ENCODE measurements around the gene GNB4.
A peak's percentile ranks its signal among the peaks of the same experiment; 100 is the strongest.

The GNB4 gene

GRCh38 chr3:179451265-179452175, at the start of gene GNB4:
Gene GNB4, minus strand, starts transcription at chr3:179451470. Its CDS starts 25,270 bp downstream, at chr3:179426200.
- TF ChIP-seq CTCF (conservative IDR thresholded peaks at IDR 0.05; ENCODE audit: low read depth, low read length): no peak
- Histone ChIP-seq H3K4me1 (ENCODE audit: low read depth, poor library complexity, severe bottlenecking) (peaks cover 16% of the 10 kb centered on the region), H3K27ac (peak within 1 kb of the TSS; percentile 33)

GRCh38 chr3:179495483-179495882, 44.2 kb upstream of the GNB4 start:
- no peaks in the 10 kb centered on the region for H3K79me2 ChIP-seq (ENCODE audit: insufficient read depth, low read depth)
- H3K9ac ChIP-seq: no peak overlapping the region
- no peaks in the 10 kb centered on the region for H3K36me3 ChIP-seq (ENCODE audit: insufficient read depth)
- H3K4me1 ChIP-seq (ENCODE audit: low read depth, poor library complexity, severe bottlenecking): no peaks in the 10 kb centered on the region
- no peaks in the 10 kb centered on the region for H3K27me3 ChIP-seq (ENCODE audit: insufficient read depth, low read depth)
- no peak for TF ChIP-seq CTCF (conservative IDR thresholded peaks at IDR 0.05; ENCODE audit: low read depth, low read length)
- no peak overlapping the region for H3K27ac ChIP-seq
- H2AFZ ChIP-seq (ENCODE audit: low read depth): no peak overlapping the region
- no peak overlapping the region for H3K4me3 ChIP-seq (IDR thresholded peaks at IDR 0.05; ENCODE audit: insufficient read depth, low read depth, low read length)
- H3K4me2 ChIP-seq: no peak overlapping the region
- no peaks in the 10 kb centered on the region for H4K20me1 ChIP-seq (ENCODE audit: insufficient read depth)

More at GRCh38 chr3:179451265-179452175, at the start of gene GNB4:
- peak within 1 kb of the TSS; percentile 64 for H3K9ac ChIP-seq
- peaks cover 5% of the 10 kb centered on the region; the same call in 1 of the 2 replicates for H3K79me2 ChIP-seq (ENCODE audit: insufficient read depth, low read depth)
- H3K4me2 ChIP-seq: peak within 1 kb of the TSS; percentile 76
- no peaks in the 10 kb centered on the region for H4K20me1 ChIP-seq (ENCODE audit: insufficient read depth)
- H3K4me3 ChIP-seq (IDR thresholded peaks at IDR 0.05; ENCODE audit: insufficient read depth, low read depth, low read length): peak within 1 kb of the TSS; percentile 29
- peak within 1 kb of the TSS; percentile 96 for H2AFZ ChIP-seq (ENCODE audit: low read depth)
- H3K36me3 ChIP-seq (ENCODE audit: insufficient read depth): no peaks in the 10 kb centered on the region; the same call in 1 of the 2 replicates
- H3K27me3 ChIP-seq (ENCODE audit: insufficient read depth, low read depth): no peaks in the 10 kb centered on the region

GRCh38 chr3:179493260-179493659, 42.0 kb upstream of the GNB4 start:
- no peak overlapping the region for H3K27ac ChIP-seq
- no peak overlapping the region for H2AFZ ChIP-seq (ENCODE audit: low read depth)
- H3K4me3 ChIP-seq (IDR thresholded peaks at IDR 0.05; ENCODE audit: insufficient read depth, low read depth, low read length): no peak overlapping the region
- no peaks in the 10 kb centered on the region for H3K4me1 ChIP-seq (ENCODE audit: low read depth, poor library complexity, severe bottlenecking)
- no peaks in the 10 kb centered on the region for H3K36me3 ChIP-seq (ENCODE audit: insufficient read depth)
- no peaks in the 10 kb centered on the region for H3K79me2 ChIP-seq (ENCODE audit: insufficient read depth, low read depth)
- no peak overlapping the region for H3K9ac ChIP-seq
- TF ChIP-seq CTCF (conservative IDR thresholded peaks at IDR 0.05; ENCODE audit: low read depth, low read length): no peak
- H3K27me3 ChIP-seq (ENCODE audit: insufficient read depth, low read depth): no peaks in the 10 kb centered on the region
- H3K4me2 ChIP-seq: no peak overlapping the region
- H4K20me1 ChIP-seq (ENCODE audit: insufficient read depth): no peaks in the 10 kb centered on the region

GRCh38 chr3:179488213-179488612, 36.9 kb upstream of the GNB4 start:
- Histone ChIP-seq H3K4me1 (ENCODE audit: low read depth, poor library complexity, severe bottlenecking) (no peaks in the 10 kb centered on the region), H4K20me1 (ENCODE audit: insufficient read depth) (no peaks in the 10 kb centered on the region), H3K4me3 (IDR thresholded peaks at IDR 0.05; ENCODE audit: insufficient read depth, low read depth, low read length) (no peak overlapping the region), H3K4me2 (no peak overlapping the region), H3K27ac (no peak overlapping the region), H3K27me3 (ENCODE audit: insufficient read depth, low read depth) (no peaks in the 10 kb centered on the region), H3K9ac (no peak overlapping the region), H2AFZ (ENCODE audit: low read depth) (no peak overlapping the region), H3K79me2 (ENCODE audit: insufficient read depth, low read depth) (no peaks in the 10 kb centered on the region), H3K36me3 (ENCODE audit: insufficient read depth) (no peaks in the 10 kb centered on the region)
- TF ChIP-seq CTCF (conservative IDR thresholded peaks at IDR 0.05; ENCODE audit: low read depth, low read length): no peak

All from KMS-11 (cell line).